Upper lobe of left lung (tissue), 4 donors: ENCODE results near the gene PLS1.

Source experiments
- CTCF ChIP-seq, 6 experiments: fragments of 450-650 bp in 4 of 6; fragments of 200-600 bp in 2 of 6; sonication (generic) in 2 of 6; IDR thresholded peaks; one replicate each; pipeline ENCODE4 v1.5.1; 2016 to 2019; ENCODE audit warnings: antibody characterized with exemption in 6 of 6
- EP300 ChIP-seq, 4 donors: sonication (generic); formaldehyde crosslinking; IDR thresholded peaks; one replicate each; pipeline ENCODE4 v1.5.1; 2017; ENCODE audit warnings: antibody characterized with exemption in 4 of 4, control low read depth in 2 of 4
- POLR2A ChIP-seq, 4 donors: fragments of 450-650 bp; IDR thresholded peaks; one replicate each; pipeline ENCODE4 v1.5.1; 2016 to 2017; ENCODE audit warnings: antibody characterized with exemption in 4 of 4, mild to moderate bottlenecking in 2 of 4
- POLR2AphosphoS5 ChIP-seq, 2 donors: sonication (generic); formaldehyde crosslinking; IDR thresholded peaks; one replicate each; pipeline ENCODE4 v1.5.1; 2017; ENCODE audit warnings: antibody characterized with exemption in 2 of 2

- TF ChIP-seq CTCF (IDR thresholded peaks at IDR 0.05) (no peak), POLR2AphosphoS5 (IDR thresholded peaks at IDR 0.05) (no peak), POLR2A (IDR thresholded peaks at IDR 0.05) (no peak), EP300 (IDR thresholded peaks at IDR 0.05) (no peak)
Observed at GRCh38 chr3:142588703-142589102, 7.5 kb upstream of the PLS1 start.
